A172 (cell line): ENCODE measurements around the gene ZNF598. TPM values are rescaled to one million over a fixed set of nuclear protein-coding genes. Genes with fewer than 3 reads are reported as not detected.
"Not testable (repeated sequence)": the region's sequence is repeated elsewhere in the genome, so short reads cannot be mapped to it uniquely, and the experiment has no call there.

Experiments
- DNase-seq: peaks from one replicate; pipeline ENCODE4 v3.0.0-alpha.2; 2015; ENCODE audit warnings: low spot score
- total RNA-seq: library from RNA; depleted of rRNA; stranded (reverse); fragments of >200 nt; shearing (Covaris generic); gene quantifications from 2 replicates; pipeline ENCODE4 v1.2.3, GENCODE V29; 2014; rRNA removed

The ZNF598 gene
- total RNA-seq, 1 experiment from 2014 or later = 26.9 TPM

DNA sequence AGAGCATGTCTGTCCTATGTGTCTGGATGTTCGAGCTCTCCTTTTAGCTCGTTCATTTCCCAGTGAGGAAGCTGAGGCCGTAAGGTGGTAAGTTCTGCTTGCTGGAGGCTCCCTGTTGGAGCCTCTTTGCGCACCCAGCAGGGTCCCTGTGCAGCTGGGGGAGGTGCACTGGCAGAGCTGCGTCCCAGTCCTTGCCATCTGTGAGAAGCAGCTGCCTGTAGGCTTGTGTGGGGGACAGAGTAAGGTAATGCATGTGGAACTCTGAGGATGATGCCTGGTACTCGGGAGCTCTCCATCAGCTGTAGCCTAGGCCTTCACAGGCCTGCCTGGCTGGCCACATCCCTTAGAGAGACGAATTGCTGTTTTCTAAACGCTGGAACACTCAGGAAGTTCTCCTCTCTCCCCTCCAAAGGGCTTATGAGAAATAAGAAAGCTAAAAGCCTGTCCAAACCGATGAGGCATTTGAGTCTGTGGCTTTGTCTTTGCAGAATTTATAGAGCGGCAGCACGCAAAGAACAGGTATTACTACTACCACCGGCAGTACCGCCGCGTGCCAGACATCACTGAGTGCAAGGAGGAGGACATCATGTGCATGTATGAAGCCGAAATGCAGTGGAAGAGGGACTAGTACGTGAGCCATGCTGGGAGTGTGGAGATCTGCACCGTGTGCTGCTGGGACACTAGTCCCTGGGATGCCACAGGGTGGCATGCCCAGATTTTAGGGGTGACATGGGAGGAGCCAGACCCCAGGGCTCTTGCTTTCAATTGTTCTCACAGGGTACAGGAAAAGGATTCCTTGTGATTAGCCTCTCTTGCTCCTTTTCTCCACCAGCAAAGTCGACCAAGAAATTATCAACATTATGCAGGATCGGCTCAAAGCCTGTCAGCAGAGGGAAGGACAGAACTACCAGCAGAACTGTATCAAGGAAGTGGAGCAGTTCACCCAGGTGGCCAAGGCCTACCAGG is 48.7 kb downstream of the ZNF598 start:
- no peak for DNase-seq

DNA sequence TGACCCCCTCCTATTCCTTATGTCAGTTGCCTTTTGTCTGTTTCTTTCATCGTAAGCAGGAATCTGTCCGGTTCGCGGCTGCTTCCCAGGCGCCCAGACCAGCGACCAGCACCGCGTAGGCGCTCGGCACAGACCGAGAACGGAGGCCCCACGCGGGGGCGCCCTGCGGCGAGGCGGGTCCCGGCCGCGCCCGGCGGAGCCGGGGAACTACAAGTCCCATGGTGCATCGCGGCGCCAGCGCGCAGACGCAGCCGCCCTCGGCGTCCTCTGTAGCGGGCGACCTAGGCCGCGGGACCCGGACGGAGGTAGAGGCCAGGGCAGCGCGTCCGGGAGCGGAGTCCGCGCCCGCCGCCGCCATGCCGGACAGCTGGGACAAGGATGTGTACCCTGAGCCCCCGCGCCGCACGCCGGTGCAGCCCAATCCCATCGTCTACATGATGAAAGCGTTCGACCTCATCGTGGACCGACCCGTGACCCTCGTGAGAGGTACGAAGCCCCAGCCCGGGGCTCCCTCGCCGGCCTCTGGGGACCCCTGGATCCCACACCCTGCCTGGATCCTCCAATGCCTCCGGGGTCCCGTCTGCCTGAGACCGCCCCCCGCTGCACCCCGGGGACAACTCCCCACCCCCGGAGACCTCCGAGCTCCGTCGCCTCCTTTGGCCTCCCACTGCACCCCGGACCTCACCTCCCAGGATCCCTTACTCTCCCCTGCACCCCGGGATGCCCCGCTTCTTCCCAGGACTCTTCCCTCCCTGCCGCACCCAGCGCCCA is 50.2 kb downstream of the ZNF598 start, which contains the start of gene NDUFB10:
TSS of gene NDUFB10 (plus strand) at position 270 of the 771 bp plus-strand sequence. CDS start at position 357, 87 bp downstream.
- peak; percentile 78 for DNase-seq

DNA sequence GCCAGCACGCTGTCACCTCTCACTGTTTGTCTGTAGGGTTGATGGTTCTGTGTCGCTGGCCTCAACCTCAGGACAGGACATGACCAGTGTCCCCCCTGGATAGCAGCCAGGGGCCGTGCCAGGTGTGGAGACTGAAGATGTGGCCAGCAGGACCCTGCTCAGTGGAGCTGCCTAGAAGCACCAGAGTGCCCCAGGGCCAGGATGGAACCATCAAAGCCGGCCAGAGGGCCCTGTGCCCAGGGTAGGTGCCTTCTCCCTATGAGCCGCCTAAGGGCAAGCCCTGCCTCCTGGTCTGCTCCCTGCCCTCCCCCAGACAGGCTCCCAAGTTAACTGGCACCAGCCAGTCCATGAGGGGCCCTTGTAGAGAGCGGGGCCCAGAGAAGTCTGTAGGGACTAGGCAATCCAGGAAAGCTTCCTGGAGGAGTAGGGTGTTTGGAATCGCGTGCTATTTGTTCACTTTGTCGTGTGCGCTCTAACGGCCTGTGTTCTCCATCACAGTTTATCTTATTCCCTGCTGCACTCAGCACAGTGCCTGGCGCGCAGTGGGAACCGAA is 50.8 kb downstream of the ZNF598 start:
- no peak for DNase-seq

DNA sequence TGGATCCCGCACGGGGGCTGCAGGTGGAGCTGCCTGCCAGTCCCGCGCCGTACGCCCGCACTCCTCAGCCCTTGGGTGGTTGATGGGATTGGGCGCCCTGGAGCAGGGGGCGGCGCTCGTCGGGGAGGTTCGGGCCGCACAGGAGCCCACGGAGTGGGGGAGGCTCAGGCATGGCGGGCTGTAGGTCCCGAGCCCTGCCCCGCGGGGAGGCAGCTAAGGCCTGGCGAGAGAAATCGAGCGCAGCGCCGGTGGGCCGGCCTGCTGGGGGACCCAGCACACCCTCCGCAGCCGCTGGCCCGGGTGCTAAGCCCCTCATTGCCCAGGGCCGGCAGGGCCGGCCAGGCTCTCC is 51.5 kb downstream of the ZNF598 start:
- not testable (repeated sequence) for DNase-seq

DNA sequence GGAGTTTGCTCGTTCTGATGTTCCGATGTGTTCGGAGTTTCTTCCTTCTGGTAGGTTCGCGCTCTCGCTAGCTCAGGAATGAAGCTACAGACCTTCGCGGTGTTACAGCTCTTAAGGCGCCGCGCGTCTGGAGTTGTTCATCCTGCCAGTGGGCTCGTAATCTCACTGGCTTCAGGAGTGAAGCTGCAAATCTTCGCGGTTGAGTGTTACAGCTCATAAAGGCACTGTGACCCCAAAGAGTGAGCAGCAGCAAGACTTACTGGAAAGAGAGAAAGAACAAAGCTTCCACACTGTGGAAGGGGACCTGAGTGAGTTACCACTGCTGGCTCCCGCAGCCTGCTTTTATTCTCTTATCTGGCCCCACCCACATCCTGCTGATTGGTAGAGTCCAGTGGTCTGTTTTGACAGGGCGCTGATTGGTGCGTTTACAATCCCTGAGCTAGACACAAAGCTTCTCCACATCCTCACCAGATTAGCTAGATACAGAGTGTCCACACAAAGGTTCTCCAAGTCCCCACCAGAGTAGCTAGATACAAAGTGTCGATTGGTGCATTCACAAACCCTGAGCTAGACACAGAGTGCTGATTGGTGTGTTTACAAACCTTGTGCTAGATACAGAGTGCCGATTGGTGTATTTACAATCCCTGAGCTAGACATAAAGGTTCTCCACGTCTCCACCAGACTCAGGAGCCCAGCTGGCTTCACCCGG is 52.0 kb downstream of the ZNF598 start:
- not testable (repeated sequence) for DNase-seq

DNA sequence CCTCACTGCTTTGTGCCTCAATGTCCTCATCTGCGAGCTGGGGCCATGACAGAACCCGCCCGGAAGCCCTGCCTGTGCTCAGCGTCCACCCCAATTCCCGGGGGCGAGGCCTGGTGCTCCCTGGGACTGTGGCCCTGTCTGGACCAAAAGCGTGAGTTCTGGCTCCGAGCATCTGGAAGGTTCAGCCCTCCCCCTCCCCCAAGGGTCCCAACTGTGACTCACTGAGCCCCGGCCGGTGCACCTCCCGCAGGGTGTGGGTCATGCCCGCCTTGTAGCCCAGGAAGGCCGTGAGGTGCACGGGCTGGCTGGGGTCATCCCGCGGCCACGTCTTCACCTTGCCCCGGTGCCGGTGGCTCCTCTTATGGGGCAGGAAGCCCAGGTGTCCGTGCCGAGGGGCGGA is 55.9 kb downstream of the ZNF598 start:
- no peak for DNase-seq

DNA sequence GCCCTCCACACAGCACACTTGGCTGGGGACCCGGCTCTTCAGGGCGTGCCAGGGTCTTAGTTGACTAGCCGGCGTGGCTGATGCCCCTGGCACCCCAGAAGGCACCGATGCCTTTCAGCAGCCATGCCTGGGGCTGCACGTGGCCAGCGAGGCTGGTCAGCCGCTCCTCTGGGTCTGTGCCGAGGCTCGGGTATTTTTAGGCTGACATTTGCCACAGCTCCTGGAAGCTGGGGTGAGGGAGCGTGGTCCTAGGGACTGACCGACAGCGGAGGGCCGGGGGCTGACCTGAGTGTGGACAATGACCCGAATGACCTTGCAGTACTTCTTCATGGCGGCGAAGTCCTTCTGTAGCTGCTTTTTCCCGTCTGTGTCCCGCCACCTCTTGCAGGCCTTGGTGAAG is 59.1 kb downstream of the ZNF598 start:
- DNase-seq = no peak

DNA sequence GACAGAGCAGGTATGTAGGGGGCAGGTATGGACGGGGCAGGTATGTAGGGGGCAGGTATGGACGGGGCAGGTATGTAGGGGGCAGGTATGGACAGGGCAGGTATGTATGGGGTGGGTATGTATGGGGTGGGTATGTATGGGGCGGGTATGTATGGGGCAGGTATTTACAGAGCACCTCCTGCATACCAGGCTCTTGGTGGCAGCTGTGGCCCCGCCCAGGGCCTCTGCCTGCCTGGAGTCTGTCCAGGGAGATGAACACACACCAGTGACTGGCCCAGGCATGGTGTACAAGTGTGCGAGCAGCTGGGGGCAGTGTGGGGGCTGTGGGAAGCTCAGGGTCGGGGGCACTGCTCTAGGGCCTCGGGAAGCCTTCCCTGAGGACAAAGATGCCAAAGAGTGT is 59.6 kb downstream of the ZNF598 start:
- DNase-seq = no peak

DNA sequence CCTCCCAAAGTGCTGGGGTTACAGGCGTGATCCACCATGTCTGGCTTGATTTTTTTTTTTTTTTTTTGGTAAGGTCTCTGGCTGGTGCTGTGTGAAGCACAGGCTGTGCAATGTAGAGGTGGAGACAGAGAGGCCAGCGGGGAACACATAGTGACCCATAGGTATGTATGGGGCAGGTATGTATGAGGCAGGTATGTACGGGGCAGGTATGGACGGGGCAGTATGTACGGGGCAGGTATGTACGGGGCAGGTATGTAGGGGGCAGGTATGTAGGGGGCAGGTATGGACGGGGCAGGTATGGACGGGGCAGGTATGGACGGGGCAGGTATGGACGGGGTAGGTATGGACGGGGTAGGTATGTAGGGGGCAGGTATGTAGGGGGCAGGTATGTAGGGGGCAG is 60.1 kb downstream of the ZNF598 start:
- DNase-seq = no peak

Other genes with a start within 250 kb of the ZNF598 start
- 1.3 and 4.6 TPM in 2 replicates for gene NME3, start 238.3 kb downstream of the ZNF598 start, total RNA-seq
- gene EME2, start 237.0 kb downstream of the ZNF598 start, total RNA-seq = 7.8 and 15.8 TPM in 2 replicates
- 208 and 223 TPM in 2 replicates for gene MRPS34, start 236.7 kb downstream of the ZNF598 start, total RNA-seq
- gene SPSB3, start 227.2 kb downstream of the ZNF598 start, total RNA-seq = 36.7 and 37.9 TPM in 2 replicates
- 161 and 195 TPM in 2 replicates for gene NUBP2, start 226.9 kb downstream of the ZNF598 start, total RNA-seq
- gene IGFALS, start 216.1 kb downstream of the ZNF598 start, total RNA-seq = not detected in 2 replicates
- gene HAGH, start 183.0 kb downstream of the ZNF598 start, total RNA-seq = 85.2 and 163 TPM in 2 replicates
- 77.1 and 89.7 TPM in 2 replicates for gene FAHD1, start 182.6 kb downstream of the ZNF598 start, total RNA-seq
- 0.38 TPM in 1 of 2 replicates, not detected in the other for gene MEIOB, start 137.7 kb downstream of the ZNF598 start, total RNA-seq
- gene HS3ST6, start 91.4 kb downstream of the ZNF598 start, total RNA-seq = not detected in 2 replicates
- 15.6 and 22.5 TPM in 2 replicates for gene MSRB1, start 66.6 kb downstream of the ZNF598 start, total RNA-seq
- gene RPL3L, start 55.1 kb downstream of the ZNF598 start, total RNA-seq = 0.67 TPM in 1 of 2 replicates, not detected in the other
- gene NDUFB10, start 50.3 kb downstream of the ZNF598 start, total RNA-seq = 367 and 415 TPM in 2 replicates
- gene RPS2, start 45.0 kb downstream of the ZNF598 start, total RNA-seq = 1,909 and 2,123 TPM in 2 replicates
- gene RNF151, start 43.0 kb downstream of the ZNF598 start, total RNA-seq = 0.17 TPM in 1 of 2 replicates, not detected in the other
- 73.6 and 82.8 TPM in 2 replicates for gene TBL3, start 37.8 kb downstream of the ZNF598 start, total RNA-seq
- 0.19 TPM in 1 of 2 replicates, not detected in the other for gene NOXO1, start 28.4 kb downstream of the ZNF598 start, total RNA-seq
- gene GFER, start 25.6 kb downstream of the ZNF598 start, total RNA-seq = 24.1 and 36.1 TPM in 2 replicates
- gene SYNGR3, start 19.9 kb downstream of the ZNF598 start, total RNA-seq = 21.8 and 29.3 TPM in 2 replicates
- gene NPW, start 10.0 kb upstream of the ZNF598 start, total RNA-seq = 0.14 TPM in 1 of 2 replicates, not detected in the other
- 124 and 154 TPM in 2 replicates for gene NHERF2, start 17.1 kb upstream of the ZNF598 start, total RNA-seq
- 67.8 and 77.4 TPM in 2 replicates for gene NTHL1, start 38.0 kb upstream of the ZNF598 start, total RNA-seq
- gene TSC2, start 38.2 kb upstream of the ZNF598 start, total RNA-seq = 46.3 and 47.7 TPM in 2 replicates
- 46.4 and 71.1 TPM in 2 replicates for gene PKD1, start 126.1 kb upstream of the ZNF598 start, total RNA-seq
- not detected in 2 replicates for gene RAB26, start 138.8 kb upstream of the ZNF598 start, total RNA-seq
- gene TRAF7, start 146.0 kb upstream of the ZNF598 start, total RNA-seq = 97.7 and 107 TPM in 2 replicates
- 0.46 and 1.5 TPM in 2 replicates for gene CASKIN1, start 186.8 kb upstream of the ZNF598 start, total RNA-seq
- 43.2 and 64.5 TPM in 2 replicates for gene MLST8, start 195.6 kb upstream of the ZNF598 start, total RNA-seq
- gene BRICD5, start 201.0 kb upstream of the ZNF598 start, total RNA-seq = 7.0 and 7.5 TPM in 2 replicates
- 35.4 and 43.4 TPM in 2 replicates for gene PGP, start 205.0 kb upstream of the ZNF598 start, total RNA-seq
- 27.0 and 29.9 TPM in 2 replicates for gene E4F1, start 213.8 kb upstream of the ZNF598 start, total RNA-seq
- 2.5 and 3.8 TPM in 2 replicates for gene DNASE1L2, start 226.6 kb upstream of the ZNF598 start, total RNA-seq
- 50.6 and 73.8 TPM in 2 replicates for gene ECI1, start 241.8 kb upstream of the ZNF598 start, total RNA-seq